ENCODE data around the gene INTS12. TPM values are rescaled to one million over a fixed set of nuclear protein-coding genes. Genes with fewer than 3 reads are reported as not detected.
"Not testable (repeated sequence)": the region's sequence is repeated elsewhere in the genome, so short reads cannot be mapped to it uniquely, and the experiment has no call there.

The INTS12 gene
- total and polyA plus RNA-seq, 2 experiments from 2014 or later: 12.6 to 15.3 TPM

DNA sequence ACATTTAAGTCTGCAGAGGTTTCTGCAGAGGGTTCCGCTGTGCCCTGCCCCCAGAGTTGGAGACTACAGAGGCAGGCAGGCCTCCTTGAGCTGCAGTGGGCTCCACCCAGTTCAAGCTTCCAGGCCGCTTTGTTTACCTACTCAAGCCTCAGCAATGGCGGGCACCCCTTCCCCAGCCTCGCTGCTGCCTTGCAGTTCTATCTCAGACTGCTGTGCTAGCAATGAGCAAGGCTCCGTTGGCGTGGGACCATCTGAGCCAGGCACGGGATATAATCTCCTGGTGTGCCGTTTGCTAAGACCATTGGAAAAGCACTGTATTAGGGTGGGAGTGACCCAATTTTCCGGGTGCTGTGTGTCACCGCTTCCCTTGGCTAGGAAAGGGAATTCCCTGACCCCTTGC lies 26.7 kb upstream of the INTS12 start:
- H2AFZ ChIP-seq; H3K27me3 Mint-ChIP-seq (ENCODE audit: insufficient read depth, low read depth, poor library complexity); H3K4me1 ChIP-seq (ENCODE audit: insufficient read depth); H3K27ac Mint-ChIP-seq; H3K4me1 Mint-ChIP-seq; H3K4me3 Mint-ChIP-seq; H3K27ac ChIP-seq (ENCODE audit: low read depth); H3K27me3 ChIP-seq (ENCODE audit: insufficient read depth); H3K9me2 ChIP-seq (ENCODE audit: insufficient read depth); H4K20me1 ChIP-seq (replicated peaks; ENCODE audit: insufficient read depth); H3K4me2 ChIP-seq; H3K4me3 ChIP-seq; ATAC-seq; H3F3A ChIP-seq (replicated peaks; ENCODE audit: low read depth); DNase-seq (ENCODE audit: low spot score): not testable (repeated sequence)
- H3K79me2 ChIP-seq (replicated peaks; ENCODE audit: insufficient read depth): peaks cover 10% of the 10 kb centered on the region; the same call in 1 of the 2 replicates
- Mint-ChIP-seq H3K36me3 (ENCODE audit: low read depth) (peaks cover 95% of the 10 kb centered on the region), H3K9me3 (peaks cover 74% of the 10 kb centered on the region)
- peaks cover 14% of the 10 kb centered on the region; the same call in 1 of the 2 replicates for H3K36me3 ChIP-seq (ENCODE audit: insufficient read depth)

DNA sequence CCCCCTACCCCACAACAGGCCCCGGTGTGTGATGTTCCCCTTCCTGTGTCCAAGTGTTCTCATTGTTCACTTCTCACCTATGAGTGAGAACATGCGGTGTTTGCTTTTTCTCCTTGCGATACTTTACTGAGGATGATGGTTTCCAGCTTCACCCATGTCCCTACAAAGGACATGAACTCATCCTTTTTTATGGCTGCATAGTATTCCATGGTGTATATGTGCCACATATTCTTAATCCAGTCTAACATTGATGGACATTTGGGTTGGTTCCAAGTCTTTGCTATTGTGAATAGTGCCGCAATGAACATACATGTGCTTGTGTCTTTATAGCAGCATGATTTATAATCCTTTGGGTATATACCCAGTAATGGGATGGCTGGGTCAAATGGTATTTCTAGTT lies 21.4 kb upstream of the INTS12 start:
- not testable (repeated sequence) for H3K27ac Mint-ChIP-seq; H3K4me3 ChIP-seq; H3K4me1 ChIP-seq (ENCODE audit: insufficient read depth); H3K79me2 ChIP-seq (replicated peaks; ENCODE audit: insufficient read depth); H3K4me3 Mint-ChIP-seq; H3K4me1 Mint-ChIP-seq; H2AFZ ChIP-seq; DNase-seq (ENCODE audit: low spot score); H3K27me3 ChIP-seq (ENCODE audit: insufficient read depth); H3K9me2 ChIP-seq (ENCODE audit: insufficient read depth); H3F3A ChIP-seq (replicated peaks; ENCODE audit: low read depth); H3K27me3 Mint-ChIP-seq (ENCODE audit: insufficient read depth, low read depth, poor library complexity); H4K20me1 ChIP-seq (replicated peaks; ENCODE audit: insufficient read depth); H3K4me2 ChIP-seq; ATAC-seq; H3K27ac ChIP-seq (ENCODE audit: low read depth)
- peaks cover 91% of the 10 kb centered on the region for H3K36me3 Mint-ChIP-seq (ENCODE audit: low read depth)
- peaks cover 50% of the 10 kb centered on the region for H3K9me3 Mint-ChIP-seq
- H3K36me3 ChIP-seq (ENCODE audit: insufficient read depth): peaks cover 16% of the 10 kb centered on the region; the same call in 1 of the 2 replicates

DNA sequence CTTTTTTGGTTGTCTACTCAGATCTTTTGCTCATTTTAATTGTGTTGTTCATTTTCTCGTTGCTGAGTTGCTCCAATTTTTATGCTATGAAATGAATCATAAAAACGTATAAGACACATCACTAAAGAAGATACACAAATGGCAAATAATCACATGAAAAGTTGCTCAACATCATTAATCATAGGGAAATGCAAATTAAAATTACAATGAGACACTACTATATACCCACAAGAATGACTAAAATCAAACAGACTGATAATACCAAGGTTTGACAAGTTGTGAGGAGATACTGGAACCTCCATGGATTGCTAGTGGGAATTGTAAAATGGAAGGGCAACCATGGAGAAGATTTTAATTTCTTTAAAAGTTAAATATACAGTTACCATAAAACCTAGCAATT lies 17.1 kb upstream of the INTS12 start:
- H4K20me1 ChIP-seq (replicated peaks; ENCODE audit: insufficient read depth): no peaks in the 10 kb centered on the region
- 0 out of 2 replicates have a peak, but pooled peaks cover 3% of the 10 kb centered on the region for H3K9me2 ChIP-seq (ENCODE audit: insufficient read depth)
- H2AFZ ChIP-seq: no peak overlapping the region
- H3K4me1 Mint-ChIP-seq: no peaks in the 10 kb centered on the region
- no peak overlapping the region for H3K4me2 ChIP-seq
- no peak overlapping the region for H3K4me3 Mint-ChIP-seq
- H3K27ac ChIP-seq (ENCODE audit: low read depth): no peak overlapping the region
- peaks cover 55% of the 10 kb centered on the region for H3K36me3 Mint-ChIP-seq (ENCODE audit: low read depth)
- peaks cover 18% of the 10 kb centered on the region for H3K9me3 Mint-ChIP-seq
- no peaks in the 10 kb centered on the region for H3K27me3 ChIP-seq (ENCODE audit: insufficient read depth)
- H3K36me3 ChIP-seq (ENCODE audit: insufficient read depth): peaks cover 16% of the 10 kb centered on the region; the same call in 1 of the 2 replicates
- no peaks in the 10 kb centered on the region for H3K4me1 ChIP-seq (ENCODE audit: insufficient read depth)
- H3K27ac Mint-ChIP-seq: no peak overlapping the region
- no peak for ATAC-seq
- no peaks in the 10 kb centered on the region for H3K27me3 Mint-ChIP-seq (ENCODE audit: insufficient read depth, low read depth, poor library complexity)
- DNase-seq (ENCODE audit: low spot score): no peak
- no peaks in the 10 kb centered on the region for H3K79me2 ChIP-seq (replicated peaks; ENCODE audit: insufficient read depth)
- no peak overlapping the region for H3K4me3 ChIP-seq
- H3F3A ChIP-seq (replicated peaks; ENCODE audit: low read depth): no peaks in the 10 kb centered on the region
- TF ChIP-seq, protein P1, sequence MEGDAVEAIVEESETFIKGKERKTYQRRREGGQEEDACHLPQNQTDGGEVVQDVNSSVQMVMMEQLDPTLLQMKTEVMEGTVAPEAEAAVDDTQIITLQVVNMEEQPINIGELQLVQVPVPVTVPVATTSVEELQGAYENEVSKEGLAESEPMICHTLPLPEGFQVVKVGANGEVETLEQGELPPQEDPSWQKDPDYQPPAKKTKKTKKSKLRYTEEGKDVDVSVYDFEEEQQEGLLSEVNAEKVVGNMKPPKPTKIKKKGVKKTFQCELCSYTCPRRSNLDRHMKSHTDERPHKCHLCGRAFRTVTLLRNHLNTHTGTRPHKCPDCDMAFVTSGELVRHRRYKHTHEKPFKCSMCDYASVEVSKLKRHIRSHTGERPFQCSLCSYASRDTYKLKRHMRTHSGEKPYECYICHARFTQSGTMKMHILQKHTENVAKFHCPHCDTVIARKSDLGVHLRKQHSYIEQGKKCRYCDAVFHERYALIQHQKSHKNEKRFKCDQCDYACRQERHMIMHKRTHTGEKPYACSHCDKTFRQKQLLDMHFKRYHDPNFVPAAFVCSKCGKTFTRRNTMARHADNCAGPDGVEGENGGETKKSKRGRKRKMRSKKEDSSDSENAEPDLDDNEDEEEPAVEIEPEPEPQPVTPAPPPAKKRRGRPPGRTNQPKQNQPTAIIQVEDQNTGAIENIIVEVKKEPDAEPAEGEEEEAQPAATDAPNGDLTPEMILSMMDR (conservative IDR thresholded peaks at IDR 0.05; ENCODE audit: low read depth in 2 of 2): no peak
- no peak for TF ChIP-seq ZNF114 (CRISPR knock-in tag; IDR thresholded peaks at IDR 0.05)
- no peak for TF ChIP-seq POLR2AphosphoS5 (IDR thresholded peaks at IDR 0.05; ENCODE audit: low read depth)
- TF ChIP-seq, protein P2, sequence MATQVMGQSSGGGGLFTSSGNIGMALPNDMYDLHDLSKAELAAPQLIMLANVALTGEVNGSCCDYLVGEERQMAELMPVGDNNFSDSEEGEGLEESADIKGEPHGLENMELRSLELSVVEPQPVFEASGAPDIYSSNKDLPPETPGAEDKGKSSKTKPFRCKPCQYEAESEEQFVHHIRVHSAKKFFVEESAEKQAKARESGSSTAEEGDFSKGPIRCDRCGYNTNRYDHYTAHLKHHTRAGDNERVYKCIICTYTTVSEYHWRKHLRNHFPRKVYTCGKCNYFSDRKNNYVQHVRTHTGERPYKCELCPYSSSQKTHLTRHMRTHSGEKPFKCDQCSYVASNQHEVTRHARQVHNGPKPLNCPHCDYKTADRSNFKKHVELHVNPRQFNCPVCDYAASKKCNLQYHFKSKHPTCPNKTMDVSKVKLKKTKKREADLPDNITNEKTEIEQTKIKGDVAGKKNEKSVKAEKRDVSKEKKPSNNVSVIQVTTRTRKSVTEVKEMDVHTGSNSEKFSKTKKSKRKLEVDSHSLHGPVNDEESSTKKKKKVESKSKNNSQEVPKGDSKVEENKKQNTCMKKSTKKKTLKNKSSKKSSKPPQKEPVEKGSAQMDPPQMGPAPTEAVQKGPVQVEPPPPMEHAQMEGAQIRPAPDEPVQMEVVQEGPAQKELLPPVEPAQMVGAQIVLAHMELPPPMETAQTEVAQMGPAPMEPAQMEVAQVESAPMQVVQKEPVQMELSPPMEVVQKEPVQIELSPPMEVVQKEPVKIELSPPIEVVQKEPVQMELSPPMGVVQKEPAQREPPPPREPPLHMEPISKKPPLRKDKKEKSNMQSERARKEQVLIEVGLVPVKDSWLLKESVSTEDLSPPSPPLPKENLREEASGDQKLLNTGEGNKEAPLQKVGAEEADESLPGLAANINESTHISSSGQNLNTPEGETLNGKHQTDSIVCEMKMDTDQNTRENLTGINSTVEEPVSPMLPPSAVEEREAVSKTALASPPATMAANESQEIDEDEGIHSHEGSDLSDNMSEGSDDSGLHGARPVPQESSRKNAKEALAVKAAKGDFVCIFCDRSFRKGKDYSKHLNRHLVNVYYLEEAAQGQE (IDR thresholded peaks at IDR 0.05; ENCODE audit: unreplicated experiment): no peak
- TF ChIP-seq EZH2phosphoT487 (IDR thresholded peaks at IDR 0.05; ENCODE audit: unreplicated experiment): no peak

All from GM23338 (cell line).